ENCODE measurements around the gene MRTFA. TPM values are rescaled to one million over a fixed set of nuclear protein-coding genes. Genes with fewer than 3 reads are reported as not detected.

MRTFA gene
- total RNA-seq, 2 experiments from 2014 or later: 47.7 to 66.9 TPM

DNA sequence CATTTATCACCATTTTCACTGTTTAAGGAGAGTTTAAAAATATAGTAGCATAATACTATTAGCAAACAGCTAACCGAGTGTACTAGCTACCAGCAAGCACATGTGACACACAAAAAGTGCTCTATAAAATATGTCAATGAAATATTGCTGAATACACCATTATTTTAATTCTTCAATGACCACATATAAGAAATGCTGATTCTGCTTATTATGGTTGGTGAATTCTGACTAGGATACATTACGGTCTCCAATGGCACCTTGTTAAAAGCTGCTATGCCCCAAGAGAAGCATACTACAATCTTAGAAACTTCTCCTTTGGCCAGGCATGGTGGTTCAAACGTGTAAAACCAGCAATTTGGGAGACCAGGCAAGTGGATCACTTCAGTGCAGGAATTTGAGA is 129.8 kb downstream of the MRTFA start:
- Histone ChIP-seq H4K20me1 (ENCODE audit: insufficient read depth, low read length) (peaks cover 8% of the 10 kb centered on the region; the same call in 1 of the 2 replicates), H3K79me2 (ENCODE audit: insufficient read depth, low read depth, low read length) (peaks cover 23% of the 10 kb centered on the region; the same call in 1 of the 2 replicates), H3K4me2 (ENCODE audit: low read length) (peak overlapping the region; percentile 61), H3K9me2 (ENCODE audit: insufficient read depth, low read length) (no peaks in the 10 kb centered on the region), H3K36me3 (ENCODE audit: insufficient read depth, low read length) (peaks cover 3% of the 10 kb centered on the region; the same call in 1 of the 2 replicates), H3K4me3 (ENCODE audit: low read depth, low read length, poor library complexity, severe bottlenecking) (no peak overlapping the region), H3K27ac (ENCODE audit: low read depth, low read length, poor library complexity, severe bottlenecking) (peak overlapping the region; percentile 53), H2AFZ (ENCODE audit: low read length) (no peak overlapping the region), H3K4me1 (ENCODE audit: insufficient read depth, low read length, poor library complexity, severe bottlenecking) (peaks cover 59% of the 10 kb centered on the region), H3K9me3 (ENCODE audit: low read length) (no peaks in the 10 kb centered on the region)
- ChIA-PET POLR2A (interaction anchor here (1.5 to 1.7 kb wide), 2 partner anchors 13 to 76 kb away, joined by 3 to 6 read pairs; no protein-coding TSS in a partner anchor), CTCF (ENCODE audit: unreplicated experiment) (no interaction called here)
- no peak for TF ChIP-seq EZH2phosphoT487 (IDR thresholded peaks at IDR 0.05; ENCODE audit: borderline replicate concordance, low read depth, low read length)
- TF ChIP-seq, protein P1, sequence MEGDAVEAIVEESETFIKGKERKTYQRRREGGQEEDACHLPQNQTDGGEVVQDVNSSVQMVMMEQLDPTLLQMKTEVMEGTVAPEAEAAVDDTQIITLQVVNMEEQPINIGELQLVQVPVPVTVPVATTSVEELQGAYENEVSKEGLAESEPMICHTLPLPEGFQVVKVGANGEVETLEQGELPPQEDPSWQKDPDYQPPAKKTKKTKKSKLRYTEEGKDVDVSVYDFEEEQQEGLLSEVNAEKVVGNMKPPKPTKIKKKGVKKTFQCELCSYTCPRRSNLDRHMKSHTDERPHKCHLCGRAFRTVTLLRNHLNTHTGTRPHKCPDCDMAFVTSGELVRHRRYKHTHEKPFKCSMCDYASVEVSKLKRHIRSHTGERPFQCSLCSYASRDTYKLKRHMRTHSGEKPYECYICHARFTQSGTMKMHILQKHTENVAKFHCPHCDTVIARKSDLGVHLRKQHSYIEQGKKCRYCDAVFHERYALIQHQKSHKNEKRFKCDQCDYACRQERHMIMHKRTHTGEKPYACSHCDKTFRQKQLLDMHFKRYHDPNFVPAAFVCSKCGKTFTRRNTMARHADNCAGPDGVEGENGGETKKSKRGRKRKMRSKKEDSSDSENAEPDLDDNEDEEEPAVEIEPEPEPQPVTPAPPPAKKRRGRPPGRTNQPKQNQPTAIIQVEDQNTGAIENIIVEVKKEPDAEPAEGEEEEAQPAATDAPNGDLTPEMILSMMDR (conservative IDR thresholded peaks at IDR 0.05; ENCODE audit: low read length): no peak
- intact Hi-C loops (cut with micrococcal nuclease; ENCODE audit: unreplicated experiment): no loop called here
- DNase-seq (ENCODE audit: low spot score): no peak
- BruUV-seq (replicated peaks): no TSS peak

DNA sequence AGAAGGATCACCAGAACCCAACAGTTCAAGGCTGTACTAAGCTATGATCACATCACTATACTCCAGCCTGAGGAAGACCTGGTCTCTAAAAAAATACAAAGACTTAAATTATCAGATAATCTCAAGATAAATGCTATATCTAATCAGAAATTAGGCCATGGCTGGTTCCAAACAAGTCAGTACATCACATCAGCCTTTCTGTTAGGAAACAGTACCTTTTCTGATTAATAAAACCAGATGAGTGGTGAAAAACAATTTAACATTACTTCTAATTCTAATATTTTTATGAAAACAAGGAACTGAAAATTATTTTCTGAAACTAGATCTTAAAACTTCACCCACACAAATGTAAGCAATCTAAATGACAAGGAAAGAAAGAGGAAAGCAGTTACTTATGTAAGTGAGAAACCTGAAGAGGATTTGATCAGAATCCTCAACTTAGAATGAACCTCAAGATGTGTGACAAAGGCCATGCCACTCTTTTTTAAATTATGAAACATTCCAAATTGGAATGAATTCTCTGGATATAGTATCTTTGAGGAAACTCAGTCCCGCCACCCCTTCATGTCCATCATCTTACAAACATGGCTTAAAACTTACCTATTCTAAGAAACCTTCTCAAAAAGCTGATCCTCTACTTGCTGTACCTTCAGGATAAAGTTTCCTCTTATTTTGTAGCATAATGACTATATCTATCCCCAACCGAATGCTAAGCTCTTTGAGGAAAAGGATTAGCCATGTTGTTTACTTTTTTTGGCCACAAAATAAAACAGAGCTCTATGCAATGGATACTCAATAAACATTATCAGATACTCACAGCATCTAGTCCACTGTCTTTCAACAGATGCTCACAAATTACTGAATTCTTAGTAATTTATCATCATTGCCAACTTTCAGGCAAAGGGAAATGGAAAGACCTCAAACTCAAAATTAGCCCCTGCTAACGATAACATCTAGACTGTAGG is 132.0 kb downstream of the MRTFA start:
- 0 out of 2 replicates have a peak overlapping the region, but pooled peaks have one; percentile 2 for H3K4me2 ChIP-seq (ENCODE audit: low read length)
- H3K9me2 ChIP-seq (ENCODE audit: insufficient read depth, low read length): no peaks in the 10 kb centered on the region
- DNase-seq (ENCODE audit: low spot score): no peak
- H3K4me3 ChIP-seq (ENCODE audit: low read depth, low read length, poor library complexity, severe bottlenecking): no peak overlapping the region
- no peak overlapping the region for H2AFZ ChIP-seq (ENCODE audit: low read length)
- no TSS peak for BruUV-seq (replicated peaks)
- H3K9me3 ChIP-seq (ENCODE audit: low read length): no peaks in the 10 kb centered on the region
- H3K36me3 ChIP-seq (ENCODE audit: insufficient read depth, low read length): peaks cover 3% of the 10 kb centered on the region; the same call in 1 of the 2 replicates
- peaks cover 49% of the 10 kb centered on the region for H3K4me1 ChIP-seq (ENCODE audit: insufficient read depth, low read length, poor library complexity, severe bottlenecking)
- H3K27ac ChIP-seq (ENCODE audit: low read depth, low read length, poor library complexity, severe bottlenecking): no peak overlapping the region
- ChIA-PET POLR2A (interaction anchor here (0.6 to 1.2 kb wide), 4 partner anchors 10 to 91 kb away, joined by 3 to 6 read pairs (median 4); no protein-coding TSS in a partner anchor), CTCF (ENCODE audit: unreplicated experiment) (no interaction called here)
- no peak for TF ChIP-seq EZH2phosphoT487 (IDR thresholded peaks at IDR 0.05; ENCODE audit: borderline replicate concordance, low read depth, low read length)
- TF ChIP-seq, protein P1 (conservative IDR thresholded peaks at IDR 0.05; ENCODE audit: low read length): no peak
- peaks cover 23% of the 10 kb centered on the region; the same call in 1 of the 2 replicates for H3K79me2 ChIP-seq (ENCODE audit: insufficient read depth, low read depth, low read length)
- intact Hi-C loops (cut with micrococcal nuclease; ENCODE audit: unreplicated experiment): no loop called here
- H4K20me1 ChIP-seq (ENCODE audit: insufficient read depth, low read length): no peaks in the 10 kb centered on the region
